GM18507 (cell line): ENCODE measurements around the gene CCDC192.

ENCODE experiments used
- DNase-seq: peaks from one replicate; pipeline ENCODE4 v3.0.0; 2011; ENCODE audit warnings: low read depth; ENCODE audit not compliant: insufficient read length; ENCODE audit errors: extremely low spot score
- FAIRE-seq: peaks from 2 replicates; lab custom pipeline; 2011; peaks lifted over from hg19 to GRCh38; lab: Jason Lieb, UNC

The CCDC192 gene

GRCh38 chr5:127898551-127899213 lies 195.5 kb downstream of the CCDC192 start:
- no peak for DNase-seq
- peak; percentile 31 for FAIRE-seq

- FAIRE-seq (no peak), DNase-seq (no peak)
Observed at GRCh38 chr5:127899214-127899610, 196.0 kb downstream of the CCDC192 start.

- no peak for FAIRE-seq
- no peak for DNase-seq
Observed at GRCh38 chr5:127906562-127907204, 203.5 kb downstream of the CCDC192 start.

GRCh38 chr5:127907907-127908306 lies 204.7 kb downstream of the CCDC192 start:
- DNase-seq (no peak), FAIRE-seq (no peak)

GRCh38 chr5:127909066-127909465 lies 205.9 kb downstream of the CCDC192 start:
- FAIRE-seq = peak; percentile 65
- DNase-seq = no peak

GRCh38 chr5:127909821-127910220 lies 206.6 kb downstream of the CCDC192 start:
- FAIRE-seq = no peak

GRCh38 chr5:127910307-127910956 lies 207.2 kb downstream of the CCDC192 start:
- no peak for FAIRE-seq

More at GRCh38 chr5:127909821-127910220, 206.6 kb downstream of the CCDC192 start:
- DNase-seq = no peak

GRCh38 chr5:127911619-127912018 lies 208.4 kb downstream of the CCDC192 start:
- DNase-seq (no peak), FAIRE-seq (no peak)

More at GRCh38 chr5:127910307-127910956, 207.2 kb downstream of the CCDC192 start:
- DNase-seq = no peak

GRCh38 chr5:127912411-127912810 lies 209.2 kb downstream of the CCDC192 start:
- FAIRE-seq (no peak), DNase-seq (no peak)

GRCh38 chr5:127916885-127917573 lies 213.8 kb downstream of the CCDC192 start:
- DNase-seq (no peak), FAIRE-seq (peak; percentile 78)

GRCh38 chr5:127919006-127919796 lies 216.0 kb downstream of the CCDC192 start:
- DNase-seq (no peak), FAIRE-seq (no peak)

- FAIRE-seq = no peak
- DNase-seq = no peak
Observed at GRCh38 chr5:127919818-127920217, 216.6 kb downstream of the CCDC192 start.

GRCh38 chr5:127920936-127921335 lies 217.7 kb downstream of the CCDC192 start:
- DNase-seq = no peak
- FAIRE-seq = no peak

GRCh38 chr5:127922603-127923002 lies 219.4 kb downstream of the CCDC192 start:
- no peak for FAIRE-seq
- no peak for DNase-seq

- DNase-seq (no peak), FAIRE-seq (peak; percentile 5)
Observed at GRCh38 chr5:127923804-127924570, 220.8 kb downstream of the CCDC192 start.

- no peak for FAIRE-seq
- no peak for DNase-seq
Observed at GRCh38 chr5:127924606-127925005, 221.4 kb downstream of the CCDC192 start.

GRCh38 chr5:127925916-127926315 lies 222.7 kb downstream of the CCDC192 start:
- no peak for FAIRE-seq
- DNase-seq = no peak

GRCh38 chr5:127926974-127927373 lies 223.8 kb downstream of the CCDC192 start:
- FAIRE-seq (peak; percentile 29), DNase-seq (no peak)

- FAIRE-seq (no peak), DNase-seq (no peak)
Observed at GRCh38 chr5:127928053-127928452, 224.9 kb downstream of the CCDC192 start.
